ENCODE measurements around the gene ZCCHC14. TPM values are rescaled to one million over a fixed set of nuclear protein-coding genes. Genes with fewer than 3 reads are reported as not detected.

Gene ZCCHC14
- total and polyA plus RNA-seq, 2 donors (not counting 1 experiment from before 2014, with no cell fraction given), result 0.70 to 4.4 TPM

- Histone ChIP-seq H3K4me1 (ENCODE audit: control insufficient read depth in 2 of 2, insufficient read depth in 2 of 2, low read length in 2 of 2) (peaks cover 3% of the 10 kb centered on the region in 2 donors), H3K27ac (ENCODE audit: low read length in 2 of 2) (no peak overlapping the region), H4K20me1 (ENCODE audit: control insufficient read depth, insufficient read depth, low read length, poor library complexity, severe bottlenecking) (no peaks in the 10 kb centered on the region), H3K4me3 (ENCODE audit: control extremely low read depth in 1 of 5, extremely low read depth in 1 of 5, insufficient read depth in 1 of 5, low read depth in 2 of 5, low read length in 4 of 5) (no peak overlapping the region), H3K79me2 (ENCODE audit: control insufficient read depth, insufficient read depth, low read length) (no peaks in the 10 kb centered on the region), H3K9ac (ENCODE audit: low read length) (no peak overlapping the region), H3K27me3 (replicated peaks in 1 of 4; ENCODE audit: control extremely low read depth in 1 of 4, control insufficient read depth in 3 of 4, insufficient read depth in 4 of 4, low read length in 3 of 4) (no peaks in the 10 kb centered on the region), H3K36me3 (replicated peaks in 1 of 2; ENCODE audit: control extremely low read depth in 1 of 2, control insufficient read depth in 1 of 2, extremely low read depth in 1 of 2, insufficient read depth in 2 of 2, low read length in 1 of 2) (no peaks in the 10 kb centered on the region), H3K4me2 (replicated peaks; ENCODE audit: low read depth, low read length, poor library complexity, severe bottlenecking) (no peak overlapping the region), H2AFZ (ENCODE audit: insufficient read depth, low read depth, low read length, poor library complexity, severe bottlenecking) (no peak overlapping the region), H3K9me3 (ENCODE audit: control extremely low read depth in 1 of 3, control insufficient read depth in 2 of 3, insufficient read depth in 1 of 3, low read length in 2 of 3) (no peaks in the 10 kb centered on the region)
- no peak for DNase-seq
- ChIA-PET CTCF (interaction anchor here (0.9 kb wide), 1 partner anchor 203 kb away, joined by 3 read pairs; no protein-coding TSS in a partner anchor), POLR2A (no interaction called here)
- Mint-ChIP-seq H3K4me1 (no peaks in the 10 kb centered on the region), H3K27ac (no peak overlapping the region), H3K9me3 (ENCODE audit: insufficient read depth) (no peaks in the 10 kb centered on the region), H3K4me3 (no peak overlapping the region), H3K27me3 (peaks cover 3% of the 10 kb centered on the region)
- 96% methylated on average over 13 of the region's 15 CpGs for WGBS (ENCODE audit: insufficient coverage)
- no peak for TF ChIP-seq EZH2 (IDR thresholded peaks at IDR 0.05; ENCODE audit: borderline replicate concordance, insufficient read depth, low read depth, low read length, poor library complexity, severe bottlenecking)
- TF ChIP-seq, protein P1, sequence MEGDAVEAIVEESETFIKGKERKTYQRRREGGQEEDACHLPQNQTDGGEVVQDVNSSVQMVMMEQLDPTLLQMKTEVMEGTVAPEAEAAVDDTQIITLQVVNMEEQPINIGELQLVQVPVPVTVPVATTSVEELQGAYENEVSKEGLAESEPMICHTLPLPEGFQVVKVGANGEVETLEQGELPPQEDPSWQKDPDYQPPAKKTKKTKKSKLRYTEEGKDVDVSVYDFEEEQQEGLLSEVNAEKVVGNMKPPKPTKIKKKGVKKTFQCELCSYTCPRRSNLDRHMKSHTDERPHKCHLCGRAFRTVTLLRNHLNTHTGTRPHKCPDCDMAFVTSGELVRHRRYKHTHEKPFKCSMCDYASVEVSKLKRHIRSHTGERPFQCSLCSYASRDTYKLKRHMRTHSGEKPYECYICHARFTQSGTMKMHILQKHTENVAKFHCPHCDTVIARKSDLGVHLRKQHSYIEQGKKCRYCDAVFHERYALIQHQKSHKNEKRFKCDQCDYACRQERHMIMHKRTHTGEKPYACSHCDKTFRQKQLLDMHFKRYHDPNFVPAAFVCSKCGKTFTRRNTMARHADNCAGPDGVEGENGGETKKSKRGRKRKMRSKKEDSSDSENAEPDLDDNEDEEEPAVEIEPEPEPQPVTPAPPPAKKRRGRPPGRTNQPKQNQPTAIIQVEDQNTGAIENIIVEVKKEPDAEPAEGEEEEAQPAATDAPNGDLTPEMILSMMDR (IDR thresholded peaks at IDR 0.05), result no peak
- no peak for ATAC-seq (ENCODE audit: low read depth)
- intact Hi-C loops (cut with micrococcal nuclease), result no loop called here
Observed at GRCh38 chr16:87432330-87432915, 60.4 kb downstream of the ZCCHC14 start.

DNA sequence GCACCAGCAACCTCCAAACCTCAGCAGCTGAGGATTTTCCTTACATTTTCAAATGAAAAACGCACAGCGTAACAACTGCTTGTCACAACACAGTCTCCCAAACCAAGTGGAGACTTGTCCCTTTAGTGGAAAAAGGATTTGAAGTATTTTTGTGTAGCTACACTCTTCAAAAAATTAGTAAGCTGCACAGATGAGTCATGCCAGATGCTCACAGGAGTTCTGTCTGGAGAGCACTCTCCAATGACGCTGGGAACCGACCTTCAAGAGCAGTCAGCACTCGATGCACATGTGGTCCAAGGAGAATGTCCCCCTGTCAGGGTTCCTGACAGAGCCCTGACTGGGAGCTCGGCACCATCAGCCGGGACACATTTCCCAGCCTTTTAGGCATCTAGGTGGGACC lies 60.9 kb downstream of the ZCCHC14 start:
- no peak overlapping the region for H2AFZ ChIP-seq (ENCODE audit: insufficient read depth, low read depth, low read length, poor library complexity, severe bottlenecking)
- TF ChIP-seq EZH2 (IDR thresholded peaks at IDR 0.05; ENCODE audit: borderline replicate concordance, insufficient read depth, low read depth, low read length, poor library complexity, severe bottlenecking), result no peak
- TF ChIP-seq, protein P1 (IDR thresholded peaks at IDR 0.05), result no peak
- H3K9me3 ChIP-seq (ENCODE audit: control extremely low read depth in 1 of 3, control insufficient read depth in 2 of 3, insufficient read depth in 1 of 3, low read length in 2 of 3), result no peaks in the 10 kb centered on the region
- H3K27ac ChIP-seq (ENCODE audit: low read length in 2 of 2), result no peak overlapping the region
- DNase-seq (no peak), ATAC-seq (ENCODE audit: low read depth) (no peak)
- WGBS (ENCODE audit: insufficient coverage), result 100% methylated on average over 5 of the region's 7 CpGs
- Mint-ChIP-seq H3K27me3 (peaks cover 3% of the 10 kb centered on the region), H3K9me3 (ENCODE audit: insufficient read depth) (no peaks in the 10 kb centered on the region), H3K4me1 (no peaks in the 10 kb centered on the region), H3K27ac (no peak overlapping the region), H3K4me3 (no peak overlapping the region)
- H4K20me1 ChIP-seq (ENCODE audit: control insufficient read depth, insufficient read depth, low read length, poor library complexity, severe bottlenecking), result no peaks in the 10 kb centered on the region
- no peak overlapping the region for H3K4me2 ChIP-seq (replicated peaks; ENCODE audit: low read depth, low read length, poor library complexity, severe bottlenecking)
- peaks cover 3% of the 10 kb centered on the region in 2 donors for H3K4me1 ChIP-seq (ENCODE audit: control insufficient read depth in 2 of 2, insufficient read depth in 2 of 2, low read length in 2 of 2)
- H3K79me2 ChIP-seq (ENCODE audit: control insufficient read depth, insufficient read depth, low read length), result no peaks in the 10 kb centered on the region
- no peak overlapping the region for H3K9ac ChIP-seq (ENCODE audit: low read length)
- H3K36me3 ChIP-seq (replicated peaks in 1 of 2; ENCODE audit: control extremely low read depth in 1 of 2, control insufficient read depth in 1 of 2, extremely low read depth in 1 of 2, insufficient read depth in 2 of 2, low read length in 1 of 2), result no peaks in the 10 kb centered on the region
- no peaks in the 10 kb centered on the region for H3K27me3 ChIP-seq (replicated peaks in 1 of 4; ENCODE audit: control extremely low read depth in 1 of 4, control insufficient read depth in 3 of 4, insufficient read depth in 4 of 4, low read length in 3 of 4)
- no peak overlapping the region for H3K4me3 ChIP-seq (ENCODE audit: control extremely low read depth in 1 of 5, extremely low read depth in 1 of 5, insufficient read depth in 1 of 5, low read depth in 2 of 5, low read length in 4 of 5)
- CTCF ChIA-PET, result interaction anchor here (0.9 kb wide), 1 partner anchor 204 kb away, joined by 3 read pairs; no protein-coding TSS in a partner anchor
- intact Hi-C loops (cut with micrococcal nuclease), result no loop called here
- POLR2A ChIA-PET, result no interaction called here

All from B cell (primary cell).